Activated T-cell treated with anti-CD3 and anti-CD28 coated beads for 24 hours (primary cell): ENCODE results near the gene IRF3.

Experiments used
- DNase-seq: peaks from one replicate; pipeline ENCODE4 v3.0.0-alpha.2; 2020; ENCODE audit warnings: low read depth

IRF3 gene, protein sequence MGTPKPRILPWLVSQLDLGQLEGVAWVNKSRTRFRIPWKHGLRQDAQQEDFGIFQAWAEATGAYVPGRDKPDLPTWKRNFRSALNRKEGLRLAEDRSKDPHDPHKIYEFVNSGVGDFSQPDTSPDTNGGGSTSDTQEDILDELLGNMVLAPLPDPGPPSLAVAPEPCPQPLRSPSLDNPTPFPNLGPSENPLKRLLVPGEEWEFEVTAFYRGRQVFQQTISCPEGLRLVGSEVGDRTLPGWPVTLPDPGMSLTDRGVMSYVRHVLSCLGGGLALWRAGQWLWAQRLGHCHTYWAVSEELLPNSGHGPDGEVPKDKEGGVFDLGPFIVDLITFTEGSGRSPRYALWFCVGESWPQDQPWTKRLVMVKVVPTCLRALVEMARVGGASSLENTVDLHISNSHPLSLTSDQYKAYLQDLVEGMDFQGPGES

DNA sequence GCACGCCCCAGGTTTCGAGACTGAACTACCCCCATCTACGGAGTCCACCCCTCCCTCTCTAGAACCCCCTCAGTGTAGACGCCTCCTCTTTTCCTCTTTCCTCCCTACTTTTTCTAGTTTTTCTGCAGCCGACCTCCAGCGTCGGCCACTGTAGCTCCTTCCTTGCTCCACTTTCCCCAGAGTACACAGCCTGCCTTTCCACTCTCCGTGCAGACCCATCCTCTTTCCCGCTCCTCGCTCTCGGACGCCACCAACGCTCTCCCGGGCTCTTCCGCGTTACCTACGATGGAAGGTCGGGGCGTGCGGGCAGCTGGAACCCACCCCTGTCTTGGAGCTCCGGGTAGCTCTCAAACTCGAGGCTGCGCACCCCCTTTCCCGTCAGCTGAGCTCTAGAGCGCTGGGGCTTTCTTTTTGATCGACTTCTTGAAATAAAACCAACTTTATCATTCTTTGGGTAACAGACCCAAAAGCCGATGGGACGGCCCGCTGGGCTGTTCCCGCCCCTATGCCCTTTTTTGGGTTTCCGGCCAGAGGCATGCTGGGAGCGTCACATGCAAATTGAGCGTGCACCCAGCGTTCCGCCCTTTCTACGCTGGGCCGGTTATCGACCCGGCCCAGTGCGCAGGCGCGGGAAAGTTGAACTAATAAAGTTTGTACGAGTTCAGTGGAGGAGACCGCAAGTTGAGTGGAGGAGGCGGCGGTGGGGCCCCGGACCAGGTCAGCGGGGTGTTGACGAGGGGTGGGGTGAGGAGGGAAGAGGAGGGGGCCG lies at the start of gene IRF3, which contains the start of gene BCL2L12:
Gene IRF3, minus strand, starts transcription at position 507 of the 769 bp plus-strand sequence. CDS start 1,019 bp downstream, outside the sequence.
Gene BCL2L12, plus strand, starts transcription at position 583 of the 769 bp plus-strand sequence. CDS start 760 bp downstream, outside the sequence.
- peak; percentile 99 for DNase-seq

DNA sequence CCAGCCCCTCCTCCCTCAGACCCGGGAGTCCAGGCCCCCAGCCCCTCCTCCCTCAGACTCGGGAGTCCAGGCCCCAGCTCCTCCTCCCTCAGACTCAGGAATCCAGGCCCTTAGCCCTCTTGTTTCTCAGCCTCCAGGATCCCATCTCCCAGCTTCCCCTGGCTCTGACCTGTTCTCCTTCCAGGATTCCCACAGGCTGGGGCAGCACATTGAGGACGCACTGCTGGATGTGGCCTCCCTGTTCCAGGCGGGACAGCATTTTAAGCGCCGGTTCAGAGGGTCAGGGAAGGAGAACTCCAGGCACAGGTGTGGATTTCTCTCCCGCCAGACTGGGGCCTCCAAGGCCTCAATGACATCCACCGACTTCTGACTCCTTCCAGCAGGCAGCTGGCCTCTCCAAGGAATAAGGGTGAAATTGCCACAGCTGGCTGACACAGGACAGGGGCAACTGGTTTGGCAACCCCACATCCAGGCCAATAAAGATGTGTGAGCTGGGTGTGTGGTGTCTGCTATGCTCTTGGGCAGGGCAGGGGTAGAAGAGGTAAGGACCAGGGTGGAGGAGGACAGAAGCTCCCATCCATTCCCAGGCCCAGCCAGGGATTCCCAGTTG lies 47.7 kb upstream of the IRF3 start:
- DNase-seq: no peak

DNA sequence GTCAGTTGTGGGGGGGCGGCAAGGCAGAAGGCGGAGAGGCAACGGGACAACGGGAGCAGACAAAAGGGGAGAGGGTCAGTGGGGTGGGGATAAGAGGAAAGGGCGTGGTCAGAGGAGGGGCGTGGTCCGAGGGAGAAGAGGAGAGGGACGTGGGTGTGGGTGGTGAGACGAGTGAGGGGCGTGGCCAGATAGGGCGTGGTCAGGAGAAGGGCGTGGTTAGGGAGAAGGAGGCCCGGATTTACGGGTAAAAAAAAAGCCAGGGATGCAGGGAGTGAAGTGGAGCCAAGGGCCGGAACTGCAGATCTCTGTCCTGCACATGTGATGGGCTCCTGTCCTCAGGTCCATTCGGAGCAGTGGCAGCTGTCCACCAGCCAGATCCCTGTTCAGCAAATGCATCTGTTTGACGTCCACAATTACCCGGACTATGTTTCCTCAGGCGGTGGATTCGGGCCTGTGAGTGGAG lies 46.8 kb upstream of the IRF3 start:
- DNase-seq: no peak

DNA sequence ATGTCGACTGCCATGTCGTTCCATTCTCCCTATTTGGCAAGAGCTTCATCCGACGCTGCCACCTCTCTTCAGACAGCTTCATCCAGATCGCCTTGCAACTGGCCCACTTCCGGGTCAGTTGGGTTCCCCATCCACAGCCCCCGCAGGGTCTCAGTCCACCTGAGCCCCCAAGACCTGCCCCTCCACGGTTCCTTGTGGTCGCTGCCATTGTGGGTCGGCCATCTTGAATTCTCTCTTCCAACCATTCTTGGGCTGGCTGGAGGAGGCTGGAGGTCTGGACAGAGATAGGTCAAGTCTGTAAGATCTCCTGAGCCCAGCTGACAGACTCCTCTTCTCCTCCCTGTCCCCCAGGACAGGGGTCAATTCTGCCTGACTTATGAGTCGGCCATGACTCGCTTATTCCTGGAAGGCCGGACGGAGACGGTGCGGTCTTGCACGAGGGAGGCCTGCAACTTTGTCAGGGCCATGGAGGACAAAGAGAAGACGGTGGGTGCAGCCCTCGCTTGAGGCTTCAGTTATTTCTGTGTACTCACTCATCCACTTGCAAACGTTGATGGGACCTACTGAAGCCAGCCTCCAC lies 44.8 kb upstream of the IRF3 start:
- DNase-seq: no peak

DNA sequence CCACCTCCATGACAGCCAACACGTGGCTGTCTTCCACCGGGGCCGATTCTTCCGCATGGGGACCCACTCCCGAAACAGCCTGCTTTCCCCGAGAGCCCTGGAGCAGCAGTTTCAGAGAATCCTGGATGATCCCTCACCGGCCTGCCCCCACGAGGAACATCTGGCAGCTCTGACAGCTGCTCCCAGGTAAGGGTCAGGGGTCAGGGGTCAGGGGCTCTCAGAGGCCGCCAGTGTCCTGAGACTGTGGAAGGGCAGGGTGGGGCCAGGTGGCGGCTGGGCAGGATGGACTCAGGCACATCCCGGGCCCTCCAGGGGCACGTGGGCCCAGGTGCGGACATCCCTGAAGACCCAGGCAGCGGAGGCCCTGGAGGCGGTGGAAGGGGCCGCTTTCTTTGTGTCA lies 40.3 kb upstream of the IRF3 start:
- no peak for DNase-seq

DNA sequence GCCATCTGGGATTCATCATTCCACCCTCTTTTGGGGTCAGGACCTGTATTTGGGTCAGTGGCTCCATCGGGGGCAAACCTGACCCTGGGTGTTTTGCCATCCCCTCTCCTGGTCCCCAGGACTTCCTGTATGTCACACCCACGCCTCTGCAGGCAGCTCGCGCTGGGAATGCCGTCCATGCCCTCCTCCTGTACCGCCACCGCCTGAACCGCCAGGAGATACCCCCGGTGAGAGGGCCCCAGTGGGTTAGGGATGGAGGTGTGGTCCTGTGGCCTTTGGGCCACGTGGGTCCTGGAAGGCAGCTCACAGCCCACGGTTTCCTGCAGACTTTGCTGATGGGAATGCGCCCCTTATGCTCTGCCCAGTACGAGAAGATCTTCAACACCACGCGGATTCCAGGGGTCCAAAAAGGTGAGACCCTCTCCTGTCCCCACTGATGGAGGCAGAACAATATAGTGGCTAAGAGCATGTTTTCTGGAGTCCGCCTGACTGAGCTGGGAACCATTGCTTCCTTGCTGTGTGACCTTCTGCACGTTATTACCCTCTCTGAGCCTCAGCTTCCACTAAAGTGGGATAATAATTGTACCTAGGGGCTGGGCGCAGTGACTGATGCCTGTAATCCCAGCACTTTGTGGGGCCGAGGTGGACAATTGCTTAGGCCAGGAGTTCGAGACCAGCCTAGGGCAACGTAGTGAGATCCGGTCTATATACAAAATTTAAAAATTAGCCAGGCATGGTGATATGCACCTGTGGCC lies 39.4 kb upstream of the IRF3 start:
- no peak for DNase-seq

DNA sequence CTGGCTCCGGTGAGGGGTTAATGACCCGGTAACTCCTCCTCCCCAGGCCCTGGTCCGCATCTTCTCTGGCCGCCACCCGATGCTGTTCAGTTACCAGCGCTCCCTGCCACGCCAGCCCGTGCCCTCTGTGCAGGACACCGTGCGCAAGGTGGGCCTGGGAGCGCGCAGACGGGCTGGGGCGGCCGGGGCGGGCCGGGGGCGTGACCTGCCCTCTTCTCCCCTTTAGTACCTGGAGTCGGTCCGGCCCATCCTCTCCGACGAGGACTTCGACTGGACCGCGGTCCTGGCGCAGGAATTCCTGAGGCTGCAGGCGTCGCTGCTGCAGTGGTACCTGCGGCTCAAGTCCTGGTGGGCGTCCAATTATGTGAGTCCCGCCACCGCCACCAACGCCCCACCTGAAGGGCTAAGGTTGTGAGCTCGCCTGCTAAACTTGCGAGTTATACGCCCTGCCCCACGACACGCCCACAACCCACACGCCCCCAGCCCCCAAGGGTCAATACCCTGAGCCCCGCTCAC lies 35.7 kb upstream of the IRF3 start:
- DNase-seq: no peak

DNA sequence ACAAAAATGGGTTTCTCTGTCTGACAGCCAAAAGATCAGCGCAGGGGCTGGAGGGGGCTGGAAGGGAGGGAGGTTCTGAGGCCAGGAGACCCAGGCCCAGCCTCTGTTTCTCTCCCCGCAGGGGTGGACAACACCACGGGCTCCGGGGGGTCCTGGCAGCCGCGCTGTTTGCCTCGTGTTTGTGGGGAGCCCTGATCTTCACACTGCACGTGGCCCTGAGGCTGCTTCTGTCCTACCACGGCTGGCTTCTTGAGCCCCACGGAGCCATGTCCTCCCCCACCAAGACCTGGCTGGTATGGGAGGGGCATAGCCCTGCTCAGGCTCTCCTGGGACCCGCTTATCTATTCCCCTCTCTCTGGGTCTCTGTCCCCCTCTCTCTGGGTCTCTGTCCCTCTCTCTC lies 34.9 kb upstream of the IRF3 start:
- no peak for DNase-seq

DNA sequence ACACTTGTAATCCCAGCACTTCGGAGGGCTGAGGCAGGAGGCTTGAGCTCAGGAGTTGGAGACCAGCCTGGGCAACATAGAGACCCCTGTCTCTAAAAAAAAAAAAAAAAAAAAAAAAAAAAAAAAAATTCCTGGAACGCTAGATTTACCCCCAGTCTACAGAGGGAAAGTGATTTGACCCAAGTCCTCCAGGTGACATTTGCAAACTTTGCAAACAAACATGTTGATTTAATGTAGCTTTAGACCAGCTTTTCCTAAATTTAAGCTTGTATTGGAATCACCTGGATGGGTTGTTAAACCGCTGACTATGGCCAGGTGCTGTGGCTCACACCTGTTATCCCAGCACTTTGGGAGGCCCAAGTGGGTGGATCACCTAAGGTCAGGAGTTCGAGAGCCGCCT lies 33.7 kb upstream of the IRF3 start:
- no peak for DNase-seq

DNA sequence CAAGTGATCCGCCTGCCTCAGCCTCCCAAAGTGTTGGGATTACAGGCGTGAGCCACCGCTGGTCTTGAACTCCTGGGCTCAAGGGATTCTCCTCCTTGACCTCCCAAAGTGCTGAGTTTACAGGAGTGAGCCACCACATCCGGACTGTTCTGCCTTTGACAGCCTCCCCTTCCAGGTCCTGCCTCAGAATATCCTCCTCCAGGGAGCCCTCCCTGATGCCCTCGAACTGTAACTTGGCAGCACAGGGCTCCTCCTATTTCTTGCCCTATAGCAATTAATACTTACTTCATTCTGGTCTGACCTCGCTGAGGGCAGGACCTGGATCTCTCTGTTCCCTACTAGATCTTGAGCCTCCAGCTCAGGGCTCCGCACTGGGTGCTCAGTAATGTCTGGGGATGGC lies 31.2 kb upstream of the IRF3 start:
- DNase-seq: no peak

DNA sequence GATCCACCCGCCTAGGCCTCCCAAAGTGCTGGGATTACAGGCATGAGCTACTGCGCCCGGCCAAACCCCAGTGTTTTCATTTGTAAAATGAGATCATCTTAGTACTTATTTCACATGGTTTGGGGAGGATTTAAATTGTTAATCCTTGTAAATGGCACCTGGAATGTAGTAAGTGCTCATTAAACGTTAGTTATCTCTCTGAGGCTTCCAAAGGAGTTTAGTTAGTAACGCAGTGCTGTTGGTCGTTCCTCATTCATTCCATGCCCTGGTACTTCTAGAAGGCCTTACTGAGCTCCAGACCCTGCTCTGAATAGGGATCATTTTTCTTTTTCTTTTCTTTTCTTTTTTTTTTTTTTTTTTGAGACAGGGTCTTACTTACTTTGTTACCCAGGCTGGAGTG lies 30.5 kb upstream of the IRF3 start:
- DNase-seq: no peak

DNA sequence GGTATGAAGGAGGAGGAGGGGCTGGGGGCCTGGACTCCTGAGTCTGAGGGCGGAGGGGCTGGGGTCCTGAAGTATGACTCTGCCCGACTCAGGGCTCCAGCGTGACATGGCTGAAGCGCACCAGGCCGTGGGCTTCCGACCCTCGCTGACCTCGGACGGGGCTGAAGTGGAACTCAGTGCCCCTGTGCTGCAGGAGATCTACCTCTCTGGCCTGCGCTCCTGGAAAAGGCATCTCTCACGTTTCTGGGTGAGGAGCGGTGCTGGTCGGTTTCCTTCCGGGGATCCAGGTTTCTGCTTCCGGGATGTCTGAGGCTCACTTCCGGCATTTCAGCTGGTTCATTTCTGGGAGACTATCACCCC lies 26.5 kb upstream of the IRF3 start:
- no peak for DNase-seq

DNA sequence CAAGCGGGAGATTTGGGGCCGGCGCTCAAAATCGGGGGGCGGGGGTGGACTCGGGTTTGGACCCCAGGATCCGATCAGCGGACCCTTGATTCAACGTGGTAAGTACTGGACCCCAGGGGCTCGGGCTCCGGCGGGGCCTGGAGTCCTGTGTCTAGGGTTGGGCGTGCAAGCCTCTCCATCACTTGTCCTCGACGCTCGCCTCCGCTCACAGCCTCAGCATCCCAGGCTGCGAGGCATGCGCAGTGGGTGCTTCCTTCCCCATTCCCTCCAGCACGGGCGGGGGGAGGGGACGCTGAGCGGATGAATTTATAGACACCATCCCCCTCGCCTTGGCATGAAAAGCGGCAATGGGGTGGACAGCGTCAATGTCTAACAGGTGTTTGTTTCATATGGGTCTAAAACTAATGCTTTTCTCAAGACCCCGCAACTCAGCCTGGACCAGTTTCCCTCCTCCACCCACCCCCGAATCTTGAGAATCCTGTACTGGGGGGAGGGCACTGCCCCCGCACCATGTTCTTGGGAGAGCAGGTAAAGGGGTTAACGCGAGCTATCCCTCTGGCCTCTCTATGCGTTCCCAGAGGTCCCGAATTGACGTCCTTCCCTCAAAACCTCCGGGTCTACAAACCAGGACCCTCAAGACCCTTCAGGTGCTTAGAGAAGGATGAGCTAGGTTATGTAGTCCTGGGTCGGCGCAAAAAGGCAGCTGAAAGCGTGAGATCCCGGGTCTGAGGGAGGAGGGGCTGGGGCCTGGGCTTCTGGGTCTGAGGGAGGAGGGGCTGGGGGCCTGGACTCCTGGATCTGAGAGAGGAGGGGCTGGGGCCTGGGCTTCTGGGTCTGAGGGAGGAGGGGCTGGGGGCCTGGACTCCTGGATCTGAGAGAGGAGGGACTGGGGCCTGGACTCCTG lies 25.8 kb upstream of the IRF3 start:
- no peak for DNase-seq

DNA sequence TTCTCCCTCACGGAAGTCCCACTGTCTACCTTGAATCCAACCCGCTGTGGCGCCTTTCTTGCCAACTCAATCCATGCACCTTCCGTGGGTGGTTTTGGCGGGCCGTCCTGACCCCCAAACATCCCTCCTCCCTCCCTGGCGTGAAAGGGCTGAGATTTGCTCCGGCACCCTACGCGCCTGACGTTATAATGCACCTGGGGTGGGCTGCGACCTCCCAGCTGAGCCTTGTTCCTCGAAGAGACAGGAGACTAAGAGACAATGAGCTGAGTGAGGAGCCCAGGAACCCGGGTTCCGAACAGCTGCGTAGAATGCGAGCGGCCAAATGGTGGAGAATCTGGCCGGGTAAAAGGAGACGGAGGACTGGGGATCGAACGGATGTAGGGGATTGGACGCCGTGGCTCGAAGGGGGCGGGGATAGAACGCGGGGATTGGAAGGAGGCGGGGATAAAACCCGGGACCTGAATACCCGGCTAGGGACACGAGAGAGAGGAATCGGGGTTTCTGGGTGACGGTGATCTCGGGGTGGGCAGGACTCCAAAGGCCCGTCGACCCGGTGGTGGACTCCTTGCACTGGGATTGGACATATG lies 25.1 kb upstream of the IRF3 start, which contains the start of gene CPT1C:
Gene CPT1C, plus strand, starts transcription at position 461 of the 587 bp plus-strand sequence. CDS start 1,137 bp downstream, outside the sequence.
- peak; percentile 48 for DNase-seq

DNA sequence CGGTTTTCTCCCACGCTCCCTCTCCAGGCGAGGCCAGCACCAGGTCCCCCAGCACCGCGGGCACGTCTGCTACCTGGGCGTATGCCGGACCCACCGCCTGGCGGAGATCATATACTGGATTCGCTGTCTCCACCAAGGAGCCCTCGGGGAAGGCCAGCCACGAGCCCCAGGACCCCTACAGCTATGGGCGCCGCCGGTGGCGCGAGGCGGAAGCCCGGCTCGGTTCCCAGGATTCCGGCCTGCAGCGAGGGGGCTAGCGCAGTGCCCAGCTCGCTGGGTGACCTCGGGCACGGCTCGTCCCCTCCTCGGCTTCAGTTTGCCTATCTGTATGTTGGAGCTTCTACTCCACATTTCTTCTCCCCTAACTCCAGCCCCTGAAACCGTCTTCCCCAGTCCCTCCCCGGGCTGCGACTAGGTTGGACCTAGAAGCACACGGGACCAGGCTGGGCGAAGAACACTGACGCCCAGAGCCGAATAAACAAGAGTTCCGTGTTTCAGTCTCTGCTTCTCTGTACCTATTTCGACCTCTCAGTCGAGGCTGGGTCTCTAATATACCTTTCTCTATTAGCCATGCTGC lies 24.5 kb upstream of the IRF3 start:
- DNase-seq: no peak

DNA sequence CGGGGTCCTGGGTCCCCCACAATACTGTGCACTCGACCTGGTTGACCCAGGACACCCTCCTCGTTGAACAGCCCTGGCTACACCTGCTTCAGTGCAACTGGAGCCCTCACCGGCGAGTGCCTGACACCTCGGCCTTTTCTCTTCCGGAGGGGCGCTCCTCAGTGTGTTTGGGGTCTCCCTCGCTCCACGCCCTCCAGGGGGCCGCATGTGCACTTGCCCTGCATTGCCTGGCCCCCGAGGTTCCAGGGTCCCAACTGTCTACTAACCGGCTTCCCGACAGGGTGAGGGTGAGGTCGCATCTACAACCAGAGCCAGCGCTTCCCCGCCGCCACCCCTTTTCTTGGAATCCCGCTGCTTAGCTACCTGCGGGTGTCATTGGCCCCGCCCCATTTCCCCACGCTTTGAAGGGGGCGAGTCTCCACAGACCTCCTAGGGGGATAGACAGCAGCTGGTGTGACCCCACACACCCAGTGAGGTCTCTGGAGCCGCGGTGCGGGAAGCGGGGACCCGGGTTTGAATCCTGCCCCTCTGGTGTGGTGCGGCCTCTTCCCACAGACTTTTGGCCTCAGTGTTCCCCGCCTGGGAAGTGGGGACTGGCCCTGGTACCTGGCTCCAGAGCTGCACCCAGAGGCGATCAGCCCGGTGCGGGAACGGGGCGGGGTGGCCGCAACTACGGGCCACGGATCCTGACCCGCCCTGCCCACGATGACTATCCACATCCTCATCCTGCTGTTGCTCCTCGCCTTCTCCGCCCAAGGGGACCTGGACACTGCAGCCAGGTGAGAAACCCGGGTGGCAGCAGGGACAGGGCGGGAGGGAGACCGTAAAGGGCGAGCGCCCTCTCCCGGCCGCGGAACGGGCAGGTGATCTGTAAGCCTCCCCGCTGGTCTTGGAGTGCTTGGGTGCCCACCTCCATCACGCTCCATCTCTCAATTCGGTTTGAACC lies 23.7 kb upstream of the IRF3 start, which contains the start of gene ADM5:
Gene ADM5, plus strand, starts transcription at position 462 of the 946 bp plus-strand sequence. Its CDS starts 244 bp downstream, at position 706.
- DNase-seq: no peak

DNA sequence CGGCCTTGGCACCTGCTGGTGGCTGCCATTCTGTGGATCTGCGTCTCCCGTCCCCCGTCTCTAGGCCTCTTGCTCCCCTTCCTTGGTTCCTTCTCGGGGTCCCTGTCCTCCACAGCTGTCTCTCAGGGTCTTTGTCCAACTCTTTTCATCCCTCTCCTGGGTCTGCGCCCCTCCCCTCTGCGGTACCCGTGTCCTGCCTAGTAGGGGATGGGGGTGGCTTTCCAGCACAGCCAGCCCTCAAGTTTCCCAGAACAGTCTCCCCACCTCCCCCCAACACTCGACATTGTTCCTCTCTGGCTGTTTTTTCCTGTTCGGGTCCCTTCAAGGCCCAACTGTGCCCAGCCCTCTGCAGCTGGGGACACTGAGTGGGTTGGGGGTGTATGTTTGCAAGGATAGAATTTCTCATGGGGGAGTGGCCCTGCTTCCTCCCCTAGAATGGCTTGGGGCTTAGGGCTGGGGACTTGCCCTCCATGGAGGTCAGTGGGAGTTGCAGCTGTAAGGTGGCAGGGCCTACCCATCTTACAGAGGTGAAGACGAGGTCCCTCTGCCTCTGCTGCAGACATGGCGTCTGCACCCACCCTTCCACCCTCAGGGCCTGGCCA lies 23.0 kb upstream of the IRF3 start:
- no peak for DNase-seq
